Stimulated activated CD8-positive, alpha-beta memory T cell treated with anti-CD3 and anti-CD28 coated beads, Interleukin-15, amount 100 ng/mL, for 24 hours (primary cell): ENCODE measurements around the gene ME2.
"Not testable (repeated sequence)": the region's sequence is repeated elsewhere in the genome, so short reads cannot be mapped to it uniquely, and the experiment has no call there.

ENCODE experiments used
- DNase-seq: peaks from one replicate; pipeline ENCODE4 v3.0.0-alpha.2; 2020; ENCODE audit warnings: low read depth

The ME2 gene

GRCh38 chr18:50861617-50862016 lies 17.3 kb upstream of the ME2 start:
- no peak for DNase-seq

- DNase-seq, result no peak
These were observed 16.5 kb upstream of the ME2 start for GRCh38 chr18:50862401-50862800.

GRCh38 chr18:50863840-50864375 lies 15.0 kb upstream of the ME2 start:
- DNase-seq, result no peak

- DNase-seq, result no peak
These were observed 12.2 kb upstream of the ME2 start for GRCh38 chr18:50866765-50867164.

GRCh38 chr18:50869150-50869549 lies 9.8 kb upstream of the ME2 start:
- no peak for DNase-seq

- no peak for DNase-seq
These were observed 8.6 kb upstream of the ME2 start for GRCh38 chr18:50870138-50870845.

- no peak for DNase-seq
These were observed 7.1 kb upstream of the ME2 start for GRCh38 chr18:50871846-50872245.

- DNase-seq, result no peak
These were observed 2.9 kb upstream of the ME2 start for GRCh38 chr18:50875966-50876536.

- DNase-seq, result no peak
These were observed 1.2 kb upstream of the ME2 start for GRCh38 chr18:50877545-50878265.

GRCh38 chr18:50879302-50880118 lies 592 bp downstream of the ME2 start:
- DNase-seq, result no peak

GRCh38 chr18:50880119-50880465 lies 1.2 kb downstream of the ME2 start:
- DNase-seq, result no peak

GRCh38 chr18:50880944-50881343 lies 2.0 kb downstream of the ME2 start:
- DNase-seq, result not testable (repeated sequence)

- no peak for DNase-seq
These were observed 8.0 kb downstream of the ME2 start for GRCh38 chr18:50886929-50887328.

GRCh38 chr18:50895350-50896045 lies 16.6 kb downstream of the ME2 start:
- no peak for DNase-seq

- no peak for DNase-seq
These were observed 17.2 kb downstream of the ME2 start for GRCh38 chr18:50896093-50896492.

GRCh38 chr18:50898919-50899318 lies 20.0 kb downstream of the ME2 start:
- DNase-seq, result no peak

- no peak for DNase-seq
These were observed 23.9 kb downstream of the ME2 start for GRCh38 chr18:50902797-50903196.

- no peak for DNase-seq
These were observed 27.9 kb downstream of the ME2 start for GRCh38 chr18:50906843-50907242.

GRCh38 chr18:50909261-50909660 lies 30.3 kb downstream of the ME2 start:
- no peak for DNase-seq

GRCh38 chr18:50911006-50911405 lies 32.1 kb downstream of the ME2 start:
- DNase-seq, result no peak

- DNase-seq, result no peak
These were observed 38.1 kb downstream of the ME2 start for GRCh38 chr18:50917021-50917420.

GRCh38 chr18:50918153-50918552 lies 39.2 kb downstream of the ME2 start:
- DNase-seq, result no peak
